Liver (tissue), 3 donors: ENCODE data around the gene TRA2B.

Experiments used
- EGR1 ChIP-seq, 2 donors: IDR thresholded peaks; 2 replicates each; pipeline ENCODE4 v1.6.1; 2016 to 2018; ENCODE audit warnings: antibody characterized with exemption in 2 of 2, low read depth in 2 of 2
- HNF4G ChIP-seq: IDR thresholded peaks from 2 replicates; pipeline ENCODE4 v1.6.1; 2016; ENCODE audit warnings: antibody characterized with exemption
- JUND ChIP-seq, 2 donors: IDR thresholded peaks; 2 replicates each; pipeline ENCODE4 v1.6.1; 2016; ENCODE audit warnings: antibody characterized with exemption in 2 of 2
- RAD21 ChIP-seq, 2 donors: IDR thresholded peaks; 2 replicates each; pipeline ENCODE4 v1.6.1; 2016; ENCODE audit warnings: antibody characterized with exemption in 2 of 2, mild to moderate bottlenecking in 2 of 2
- YY1 ChIP-seq: IDR thresholded peaks from 2 replicates; pipeline ENCODE4 v1.6.1; 2016; ENCODE audit warnings: antibody characterized with exemption, mild to moderate bottlenecking
- TF ChIP-seq, protein P1 (sequence below): fragments of 150-350 bp; IDR thresholded peaks from 2 replicates; pipeline ENCODE4 v1.5.1; 2017; ENCODE audit warnings: improper control_type of control experiment, low read depth, low read length; ENCODE audit not compliant: missing input control
- TF ChIP-seq, protein P2 (sequence below): IDR thresholded peaks from 2 replicates; pipeline ENCODE4 v1.6.1; 2016; ENCODE audit warnings: antibody characterized with exemption
- TF ChIP-seq, protein P3 (sequence below): IDR thresholded peaks from 2 replicates; pipeline ENCODE4 v1.6.1; 2016; ENCODE audit warnings: antibody characterized with exemption, mild to moderate bottlenecking
- TF ChIP-seq, protein P4 (sequence below): IDR thresholded peaks from 2 replicates; pipeline ENCODE4 v1.6.1; 2016; ENCODE audit warnings: antibody characterized with exemption
- donor health status: healthy.
- donor health status: healthy.

DNA sequence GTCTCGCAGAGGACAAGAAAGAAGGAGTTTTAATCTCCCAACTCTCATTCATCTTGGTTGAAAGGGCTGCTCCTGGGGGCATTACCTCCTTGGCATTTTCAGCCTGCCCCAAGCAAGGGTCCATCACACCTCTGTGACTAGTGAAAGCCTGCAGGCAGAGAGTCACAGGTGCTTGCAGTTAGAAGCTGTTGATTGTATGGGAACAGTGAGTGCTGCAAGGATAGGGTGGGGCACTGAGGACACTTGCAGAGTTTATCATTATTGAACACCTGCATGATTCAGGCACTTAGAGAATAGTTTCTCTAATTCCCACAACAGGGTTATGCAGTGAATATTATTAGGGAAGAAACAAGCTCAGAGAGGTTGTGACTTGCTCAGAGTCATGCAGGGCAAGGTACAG is 71.3 kb downstream of the TRA2B start:
- TF ChIP-seq, protein P1, sequence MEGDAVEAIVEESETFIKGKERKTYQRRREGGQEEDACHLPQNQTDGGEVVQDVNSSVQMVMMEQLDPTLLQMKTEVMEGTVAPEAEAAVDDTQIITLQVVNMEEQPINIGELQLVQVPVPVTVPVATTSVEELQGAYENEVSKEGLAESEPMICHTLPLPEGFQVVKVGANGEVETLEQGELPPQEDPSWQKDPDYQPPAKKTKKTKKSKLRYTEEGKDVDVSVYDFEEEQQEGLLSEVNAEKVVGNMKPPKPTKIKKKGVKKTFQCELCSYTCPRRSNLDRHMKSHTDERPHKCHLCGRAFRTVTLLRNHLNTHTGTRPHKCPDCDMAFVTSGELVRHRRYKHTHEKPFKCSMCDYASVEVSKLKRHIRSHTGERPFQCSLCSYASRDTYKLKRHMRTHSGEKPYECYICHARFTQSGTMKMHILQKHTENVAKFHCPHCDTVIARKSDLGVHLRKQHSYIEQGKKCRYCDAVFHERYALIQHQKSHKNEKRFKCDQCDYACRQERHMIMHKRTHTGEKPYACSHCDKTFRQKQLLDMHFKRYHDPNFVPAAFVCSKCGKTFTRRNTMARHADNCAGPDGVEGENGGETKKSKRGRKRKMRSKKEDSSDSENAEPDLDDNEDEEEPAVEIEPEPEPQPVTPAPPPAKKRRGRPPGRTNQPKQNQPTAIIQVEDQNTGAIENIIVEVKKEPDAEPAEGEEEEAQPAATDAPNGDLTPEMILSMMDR, result no peak
- TF ChIP-seq, protein P2, sequence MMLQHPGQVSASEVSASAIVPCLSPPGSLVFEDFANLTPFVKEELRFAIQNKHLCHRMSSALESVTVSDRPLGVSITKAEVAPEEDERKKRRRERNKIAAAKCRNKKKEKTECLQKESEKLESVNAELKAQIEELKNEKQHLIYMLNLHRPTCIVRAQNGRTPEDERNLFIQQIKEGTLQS, result no peak
- no peak for TF ChIP-seq RAD21 (IDR thresholded peaks at IDR 0.05)
- no peak for TF ChIP-seq EGR1 (IDR thresholded peaks at IDR 0.05; ENCODE audit: low read depth in 2 of 2)
- TF ChIP-seq JUND (IDR thresholded peaks at IDR 0.05), result no peak
- no peak for TF ChIP-seq HNF4G
- TF ChIP-seq YY1, result no peak
- TF ChIP-seq, protein P3, sequence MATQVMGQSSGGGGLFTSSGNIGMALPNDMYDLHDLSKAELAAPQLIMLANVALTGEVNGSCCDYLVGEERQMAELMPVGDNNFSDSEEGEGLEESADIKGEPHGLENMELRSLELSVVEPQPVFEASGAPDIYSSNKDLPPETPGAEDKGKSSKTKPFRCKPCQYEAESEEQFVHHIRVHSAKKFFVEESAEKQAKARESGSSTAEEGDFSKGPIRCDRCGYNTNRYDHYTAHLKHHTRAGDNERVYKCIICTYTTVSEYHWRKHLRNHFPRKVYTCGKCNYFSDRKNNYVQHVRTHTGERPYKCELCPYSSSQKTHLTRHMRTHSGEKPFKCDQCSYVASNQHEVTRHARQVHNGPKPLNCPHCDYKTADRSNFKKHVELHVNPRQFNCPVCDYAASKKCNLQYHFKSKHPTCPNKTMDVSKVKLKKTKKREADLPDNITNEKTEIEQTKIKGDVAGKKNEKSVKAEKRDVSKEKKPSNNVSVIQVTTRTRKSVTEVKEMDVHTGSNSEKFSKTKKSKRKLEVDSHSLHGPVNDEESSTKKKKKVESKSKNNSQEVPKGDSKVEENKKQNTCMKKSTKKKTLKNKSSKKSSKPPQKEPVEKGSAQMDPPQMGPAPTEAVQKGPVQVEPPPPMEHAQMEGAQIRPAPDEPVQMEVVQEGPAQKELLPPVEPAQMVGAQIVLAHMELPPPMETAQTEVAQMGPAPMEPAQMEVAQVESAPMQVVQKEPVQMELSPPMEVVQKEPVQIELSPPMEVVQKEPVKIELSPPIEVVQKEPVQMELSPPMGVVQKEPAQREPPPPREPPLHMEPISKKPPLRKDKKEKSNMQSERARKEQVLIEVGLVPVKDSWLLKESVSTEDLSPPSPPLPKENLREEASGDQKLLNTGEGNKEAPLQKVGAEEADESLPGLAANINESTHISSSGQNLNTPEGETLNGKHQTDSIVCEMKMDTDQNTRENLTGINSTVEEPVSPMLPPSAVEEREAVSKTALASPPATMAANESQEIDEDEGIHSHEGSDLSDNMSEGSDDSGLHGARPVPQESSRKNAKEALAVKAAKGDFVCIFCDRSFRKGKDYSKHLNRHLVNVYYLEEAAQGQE, result no peak
- TF ChIP-seq, protein P4, sequence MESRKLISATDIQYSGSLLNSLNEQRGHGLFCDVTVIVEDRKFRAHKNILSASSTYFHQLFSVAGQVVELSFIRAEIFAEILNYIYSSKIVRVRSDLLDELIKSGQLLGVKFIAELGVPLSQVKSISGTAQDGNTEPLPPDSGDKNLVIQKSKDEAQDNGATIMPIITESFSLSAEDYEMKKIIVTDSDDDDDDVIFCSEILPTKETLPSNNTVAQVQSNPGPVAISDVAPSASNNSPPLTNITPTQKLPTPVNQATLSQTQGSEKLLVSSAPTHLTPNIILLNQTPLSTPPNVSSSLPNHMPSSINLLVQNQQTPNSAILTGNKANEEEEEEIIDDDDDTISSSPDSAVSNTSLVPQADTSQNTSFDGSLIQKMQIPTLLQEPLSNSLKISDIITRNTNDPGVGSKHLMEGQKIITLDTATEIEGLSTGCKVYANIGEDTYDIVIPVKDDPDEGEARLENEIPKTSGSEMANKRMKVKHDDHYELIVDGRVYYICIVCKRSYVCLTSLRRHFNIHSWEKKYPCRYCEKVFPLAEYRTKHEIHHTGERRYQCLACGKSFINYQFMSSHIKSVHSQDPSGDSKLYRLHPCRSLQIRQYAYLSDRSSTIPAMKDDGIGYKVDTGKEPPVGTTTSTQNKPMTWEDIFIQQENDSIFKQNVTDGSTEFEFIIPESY, result no peak
